Cardiac muscle cell (in vitro differentiated cells and primary cell): ENCODE results near the gene MEA1. TPM values are rescaled to one million over a fixed set of nuclear protein-coding genes. Genes with fewer than 3 reads are reported as not detected.

Source experiments
- DNase-seq, 2 donors: peaks; one replicate each; pipeline versions ENCODE4 v3.0.0 to v3.0.0-alpha.2; 2010 to 2017; ENCODE audit warnings: low read depth in 1 of 2, low spot score in 1 of 2
- H3K27ac ChIP-seq: fragments of 200-600 bp; sonication (generic); 2 replicates; pipeline ENCODE4 v1.5.1; 2016
- H3K27me3 ChIP-seq: fragments of 200-600 bp; sonication (generic); 2 replicates; pipeline ENCODE4 v1.6.0; 2016; ENCODE audit warnings: control low read depth
- H3K36me3 ChIP-seq: fragments of 200-600 bp; sonication (generic); 2 replicates; pipeline ENCODE4 v1.5.1; 2016; ENCODE audit warnings: control low read depth
- H3K4me1 ChIP-seq: fragments of 200-600 bp; sonication (generic); 2 replicates; pipeline ENCODE4 v1.8.1; 2017; ENCODE audit warnings: low read depth, mild to moderate bottlenecking, mixed run types
- H3K4me3 ChIP-seq: fragments of 200-600 bp; sonication (generic); 2 replicates; pipeline ENCODE4 v1.5.1; 2016; ENCODE audit warnings: mild to moderate bottlenecking
- H3K9me3 ChIP-seq: fragments of 200-600 bp; sonication (generic); 2 replicates; pipeline ENCODE4 v1.5.1; 2017; ENCODE audit warnings: low read depth, mild to moderate bottlenecking, control low read depth
- polyA plus RNA-seq: library from polyadenylated mRNA; unstranded; fragments of >200 nt; fragmentation: Nextera tagmentation; extraction: Ambion mirVana; gene quantifications from 2 replicates; pipeline ENCODE4 v1.2.1, GENCODE V29; 2016
- total RNA-seq: library from RNA; depleted of rRNA; stranded (reverse); fragments of >200 nt; gene quantifications from 2 replicates; pipeline ENCODE4 v1.2.3, GENCODE V29; 2016
- TF ChIP-seq, protein P1 (sequence below): IDR thresholded peaks from 2 replicates; pipeline ENCODE4 v1.5.1; 2012; ENCODE audit warnings: low read depth, mild to moderate bottlenecking, low read length

MEA1 gene
- total and polyA plus RNA-seq, 2 experiments from 2014 or later, result 98.8 to 227 TPM

DNA sequence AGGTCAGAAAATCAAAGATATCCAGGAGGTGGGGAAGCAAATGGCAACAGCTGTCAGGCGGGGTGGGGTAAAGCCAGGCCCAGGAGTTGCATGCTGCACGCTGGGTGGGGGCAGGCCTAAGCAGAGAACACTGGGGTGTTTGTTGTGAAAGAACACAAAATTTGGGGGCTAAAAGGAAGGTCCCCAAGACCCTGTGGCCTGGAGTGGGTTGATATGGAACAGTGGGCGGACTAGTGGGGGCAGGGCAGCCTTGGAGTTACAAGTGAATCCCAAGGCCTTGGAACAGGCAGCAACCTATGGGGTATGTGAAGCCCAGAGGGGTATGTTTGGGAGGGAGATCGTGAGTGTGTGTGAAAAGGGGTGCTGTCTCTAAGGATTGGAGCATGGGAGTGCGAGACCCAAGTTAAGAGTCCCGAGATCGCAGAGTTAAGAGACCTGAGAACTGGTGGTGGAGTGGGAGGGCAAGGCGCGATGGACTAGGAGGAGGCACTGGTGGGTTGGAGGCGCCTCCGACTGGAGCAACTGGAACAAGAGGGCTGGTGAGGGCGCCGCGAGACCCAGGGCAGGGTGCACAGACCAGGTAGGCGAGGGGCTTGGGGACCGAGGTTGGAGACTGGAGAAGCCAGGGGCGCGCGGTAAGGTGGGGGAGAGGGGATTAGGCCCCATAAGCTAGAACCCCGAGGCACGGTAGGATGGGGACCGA lies 39.2 kb upstream of the MEA1 start:
- TF ChIP-seq, protein P1, sequence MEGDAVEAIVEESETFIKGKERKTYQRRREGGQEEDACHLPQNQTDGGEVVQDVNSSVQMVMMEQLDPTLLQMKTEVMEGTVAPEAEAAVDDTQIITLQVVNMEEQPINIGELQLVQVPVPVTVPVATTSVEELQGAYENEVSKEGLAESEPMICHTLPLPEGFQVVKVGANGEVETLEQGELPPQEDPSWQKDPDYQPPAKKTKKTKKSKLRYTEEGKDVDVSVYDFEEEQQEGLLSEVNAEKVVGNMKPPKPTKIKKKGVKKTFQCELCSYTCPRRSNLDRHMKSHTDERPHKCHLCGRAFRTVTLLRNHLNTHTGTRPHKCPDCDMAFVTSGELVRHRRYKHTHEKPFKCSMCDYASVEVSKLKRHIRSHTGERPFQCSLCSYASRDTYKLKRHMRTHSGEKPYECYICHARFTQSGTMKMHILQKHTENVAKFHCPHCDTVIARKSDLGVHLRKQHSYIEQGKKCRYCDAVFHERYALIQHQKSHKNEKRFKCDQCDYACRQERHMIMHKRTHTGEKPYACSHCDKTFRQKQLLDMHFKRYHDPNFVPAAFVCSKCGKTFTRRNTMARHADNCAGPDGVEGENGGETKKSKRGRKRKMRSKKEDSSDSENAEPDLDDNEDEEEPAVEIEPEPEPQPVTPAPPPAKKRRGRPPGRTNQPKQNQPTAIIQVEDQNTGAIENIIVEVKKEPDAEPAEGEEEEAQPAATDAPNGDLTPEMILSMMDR, result no peak
- Histone ChIP-seq H3K36me3 (peaks cover 23% of the 10 kb centered on the region), H3K27ac (peak overlapping the region; percentile 90), H3K4me3 (peak overlapping the region; percentile 50), H3K4me1 (peaks cover 11% of the 10 kb centered on the region), H3K9me3 (no peaks in the 10 kb centered on the region), H3K27me3 (no peaks in the 10 kb centered on the region)
- DNase-seq, result peak; percentile 34 to 41

DNA sequence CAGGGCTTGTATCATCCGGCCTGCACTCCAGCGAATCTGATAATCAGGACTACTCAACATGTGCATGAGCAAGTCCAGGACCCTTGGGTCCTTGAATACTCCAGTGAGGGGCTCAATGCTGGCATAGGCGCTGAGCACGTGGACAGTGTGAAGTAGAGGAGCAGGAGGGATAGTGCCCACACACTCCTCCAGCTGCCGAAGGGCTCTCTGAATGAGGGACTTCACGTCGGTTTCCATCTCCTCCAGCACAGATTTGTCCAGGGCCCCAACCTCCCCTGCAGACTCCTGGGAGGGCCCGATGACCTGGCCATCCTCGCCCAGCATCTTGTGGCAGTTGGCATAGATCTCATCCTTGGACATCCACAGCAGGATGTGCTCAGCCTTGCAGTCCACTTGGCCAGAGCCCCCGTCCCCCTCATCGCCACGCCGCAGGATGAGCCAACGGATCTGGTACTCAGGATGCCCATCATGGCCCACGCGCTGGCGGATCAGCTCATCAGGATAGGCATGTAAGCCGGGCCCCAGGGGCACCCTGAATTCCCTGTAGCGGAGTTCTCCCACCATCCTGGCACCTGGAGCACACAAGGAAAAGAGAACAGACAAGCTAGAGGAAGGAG lies 38.6 kb upstream of the MEA1 start:
- H3K4me3 ChIP-seq, result peak overlapping the region; percentile 50
- TF ChIP-seq, protein P1, result no peak
- peaks cover 21% of the 10 kb centered on the region for H3K36me3 ChIP-seq

DNA sequence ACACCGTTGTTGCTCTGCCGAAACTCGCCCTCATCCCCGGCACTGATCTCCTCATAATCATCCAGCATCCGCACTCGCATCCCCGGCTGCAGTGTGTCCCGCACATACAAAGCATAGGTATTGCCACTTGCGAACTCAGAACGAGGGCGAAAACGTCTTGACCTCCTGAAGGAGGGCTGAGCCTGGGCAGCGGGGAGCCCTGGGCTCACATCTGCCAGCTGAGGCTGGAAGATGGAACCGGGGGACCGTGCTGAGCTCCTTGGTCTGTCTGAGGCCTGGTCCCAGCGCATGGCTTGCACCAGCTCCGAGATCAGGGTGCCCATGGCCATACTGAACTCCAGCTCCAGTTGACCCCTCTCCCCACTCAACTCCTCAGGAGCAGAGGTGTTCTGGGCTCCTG lies 37.2 kb upstream of the MEA1 start:
- Histone ChIP-seq H3K4me3 (no peak overlapping the region), H3K27me3 (no peaks in the 10 kb centered on the region), H3K36me3 (peaks cover 32% of the 10 kb centered on the region), H3K27ac (no peak overlapping the region), H3K9me3 (no peaks in the 10 kb centered on the region), H3K4me1 (peaks cover 11% of the 10 kb centered on the region)
- no peak for DNase-seq
- TF ChIP-seq, protein P1, result no peak

More for the DNA sequence above, 38.6 kb upstream of the MEA1 start:
- Histone ChIP-seq H3K4me1 (peaks cover 11% of the 10 kb centered on the region), H3K9me3 (no peaks in the 10 kb centered on the region), H3K27ac (peak overlapping the region; percentile 90), H3K27me3 (no peaks in the 10 kb centered on the region)
- DNase-seq, result no peak

DNA sequence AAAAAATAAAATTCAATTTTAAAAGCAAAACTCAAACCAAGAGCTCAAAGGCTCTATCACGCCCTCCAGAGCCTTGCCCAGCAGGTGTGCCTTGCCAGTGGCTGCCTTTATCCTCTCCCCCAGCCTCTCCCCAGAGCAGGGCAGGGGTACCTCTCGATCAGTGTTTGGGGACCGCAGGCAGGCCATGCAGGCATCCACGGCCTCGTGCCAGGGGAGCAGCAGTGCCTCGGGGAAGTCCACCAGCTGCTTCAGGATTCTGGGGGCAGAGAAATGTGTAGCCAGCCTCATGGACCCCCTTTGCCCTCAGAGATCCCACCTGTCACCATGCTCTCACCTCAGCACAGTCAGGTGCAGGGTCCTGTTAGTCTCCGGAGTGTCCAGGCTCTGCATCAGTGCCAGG lies 34.3 kb upstream of the MEA1 start:
- DNase-seq, result no peak
- Histone ChIP-seq H3K4me1 (peaks cover 11% of the 10 kb centered on the region), H3K36me3 (peaks cover 55% of the 10 kb centered on the region), H3K9me3 (no peaks in the 10 kb centered on the region), H3K4me3 (no peak overlapping the region), H3K27ac (no peak overlapping the region), H3K27me3 (no peaks in the 10 kb centered on the region)
- TF ChIP-seq, protein P1, result no peak

DNA sequence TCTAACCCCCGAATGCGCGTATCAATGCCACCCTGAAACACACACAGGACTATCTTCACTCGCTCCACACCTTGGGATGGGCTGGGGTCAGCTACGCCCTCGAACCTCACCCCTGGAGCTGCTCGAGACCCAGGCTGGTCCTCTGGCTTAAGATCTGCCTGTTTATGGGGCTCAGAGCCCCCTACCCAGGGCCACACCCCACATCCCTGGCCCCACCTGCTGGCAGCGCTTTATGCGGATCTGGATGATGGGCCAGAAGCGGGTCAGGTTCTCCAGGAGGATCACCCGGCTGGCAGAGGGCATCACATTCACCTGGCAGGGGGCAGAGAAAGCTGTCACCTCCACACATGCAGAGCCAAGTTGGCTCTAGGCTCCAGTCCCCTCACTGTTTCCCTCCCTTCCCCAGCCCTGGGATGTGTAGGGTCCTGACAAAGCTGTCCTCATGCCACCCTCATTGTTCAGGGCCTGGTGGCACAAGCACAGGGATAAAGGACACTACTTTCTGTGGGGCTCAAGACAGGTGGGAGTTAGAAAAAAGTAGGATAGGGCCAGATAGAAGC lies 31.7 kb upstream of the MEA1 start:
- Histone ChIP-seq H3K4me3 (no peak overlapping the region), H3K36me3 (peaks cover 69% of the 10 kb centered on the region), H3K4me1 (no peaks in the 10 kb centered on the region), H3K9me3 (no peaks in the 10 kb centered on the region), H3K27ac (no peak overlapping the region), H3K27me3 (no peaks in the 10 kb centered on the region)
- TF ChIP-seq, protein P1, result no peak
- DNase-seq, result no peak
